ENCODE data around the gene SHROOM3. TPM values are rescaled to one million over a fixed set of nuclear protein-coding genes. Genes with fewer than 3 reads are reported as not detected.

Gene SHROOM3
- total and polyA plus RNA-seq, 8 donors = 13.5 to 96.9 (median 16.9) TPM

DNA sequence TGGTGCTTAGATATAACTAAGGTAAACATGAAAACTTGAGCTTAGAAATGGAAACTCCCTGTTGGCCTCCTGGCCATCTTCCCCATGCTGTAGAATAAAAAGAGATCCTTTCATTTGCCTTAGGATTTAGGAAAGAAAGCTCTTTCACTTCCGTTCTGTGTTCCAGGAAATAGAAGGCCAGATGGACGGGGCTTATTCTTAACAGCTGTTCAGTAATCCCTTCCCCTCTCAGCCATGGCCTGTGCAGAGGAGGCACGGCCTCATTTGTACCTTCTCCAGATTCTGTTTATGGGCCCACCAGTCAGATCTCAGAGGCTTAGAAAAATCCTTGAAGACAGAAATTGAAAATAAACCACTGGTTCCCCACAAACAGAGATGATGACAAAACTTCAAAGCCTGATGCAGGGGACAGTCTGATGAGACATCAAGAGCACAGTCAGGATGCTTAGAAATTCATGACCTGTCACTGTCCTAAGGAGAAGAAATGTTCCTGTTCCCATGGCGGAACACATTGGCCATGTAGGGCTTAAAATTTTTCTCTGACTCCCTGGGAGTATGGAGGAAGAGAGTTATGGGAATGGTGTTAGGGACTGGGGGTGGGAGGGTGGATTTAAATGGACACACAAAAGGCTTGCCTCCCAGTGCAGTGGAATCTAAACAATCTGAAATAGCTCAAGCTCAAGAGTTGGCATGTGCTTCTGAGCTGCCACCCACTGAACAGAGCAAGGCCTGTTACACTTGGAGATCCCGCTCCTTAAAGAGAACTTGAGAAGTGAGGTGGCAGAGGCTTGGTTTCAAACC, 274.1 kb downstream of the SHROOM3 start:
- intact Hi-C loops (cut with DNase I) = no loop called here
- no peak overlapping the region for H3K4me3 ChIP-seq
- peak overlapping the region; percentile 33 to 55 for H3K27ac ChIP-seq
- H3K27me3 ChIP-seq = no peaks in the 10 kb centered on the region
- TF ChIP-seq, protein P1, sequence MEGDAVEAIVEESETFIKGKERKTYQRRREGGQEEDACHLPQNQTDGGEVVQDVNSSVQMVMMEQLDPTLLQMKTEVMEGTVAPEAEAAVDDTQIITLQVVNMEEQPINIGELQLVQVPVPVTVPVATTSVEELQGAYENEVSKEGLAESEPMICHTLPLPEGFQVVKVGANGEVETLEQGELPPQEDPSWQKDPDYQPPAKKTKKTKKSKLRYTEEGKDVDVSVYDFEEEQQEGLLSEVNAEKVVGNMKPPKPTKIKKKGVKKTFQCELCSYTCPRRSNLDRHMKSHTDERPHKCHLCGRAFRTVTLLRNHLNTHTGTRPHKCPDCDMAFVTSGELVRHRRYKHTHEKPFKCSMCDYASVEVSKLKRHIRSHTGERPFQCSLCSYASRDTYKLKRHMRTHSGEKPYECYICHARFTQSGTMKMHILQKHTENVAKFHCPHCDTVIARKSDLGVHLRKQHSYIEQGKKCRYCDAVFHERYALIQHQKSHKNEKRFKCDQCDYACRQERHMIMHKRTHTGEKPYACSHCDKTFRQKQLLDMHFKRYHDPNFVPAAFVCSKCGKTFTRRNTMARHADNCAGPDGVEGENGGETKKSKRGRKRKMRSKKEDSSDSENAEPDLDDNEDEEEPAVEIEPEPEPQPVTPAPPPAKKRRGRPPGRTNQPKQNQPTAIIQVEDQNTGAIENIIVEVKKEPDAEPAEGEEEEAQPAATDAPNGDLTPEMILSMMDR (IDR thresholded peaks at IDR 0.05) = no peak
- peaks cover 13 to 25% of the 10 kb centered on the region in 2 donors for H3K4me1 ChIP-seq
- no peaks in the 10 kb centered on the region for H3K36me3 ChIP-seq
- ATAC-seq (peak; percentile 77), DNase-seq (peak in 1 of 4 donors; percentile 34)
- H3K9me3 ChIP-seq = no peaks in the 10 kb centered on the region

DNA sequence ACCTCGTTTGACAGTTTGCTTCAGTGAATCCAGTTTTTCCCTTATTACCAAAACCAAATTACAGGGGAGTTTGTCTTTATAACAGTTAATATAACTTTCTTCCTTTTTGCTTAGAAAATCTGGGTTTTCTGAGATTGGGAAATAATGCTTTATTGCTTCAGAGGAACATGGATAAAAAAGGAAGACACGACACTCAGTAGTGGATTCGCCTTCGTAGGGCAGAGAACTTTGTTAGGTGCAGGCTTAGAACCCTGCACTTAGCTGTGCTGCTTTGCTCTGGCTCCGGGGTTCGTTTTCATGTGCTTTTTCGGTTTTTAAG, 274.7 kb downstream of the SHROOM3 start:
- H3K36me3 ChIP-seq = no peaks in the 10 kb centered on the region
- TF ChIP-seq, protein P1 (IDR thresholded peaks at IDR 0.05) = no peak
- no peak for ATAC-seq
- no peaks in the 10 kb centered on the region for H3K27me3 ChIP-seq
- peak overlapping the region in 1 of 2 donors; percentile 55 for H3K27ac ChIP-seq
- DNase-seq = no peak
- H3K4me3 ChIP-seq = no peak overlapping the region
- intact Hi-C loops (cut with DNase I) = no loop called here
- no peaks in the 10 kb centered on the region for H3K9me3 ChIP-seq
- peaks cover 7 to 20% of the 10 kb centered on the region in 2 donors for H3K4me1 ChIP-seq

DNA sequence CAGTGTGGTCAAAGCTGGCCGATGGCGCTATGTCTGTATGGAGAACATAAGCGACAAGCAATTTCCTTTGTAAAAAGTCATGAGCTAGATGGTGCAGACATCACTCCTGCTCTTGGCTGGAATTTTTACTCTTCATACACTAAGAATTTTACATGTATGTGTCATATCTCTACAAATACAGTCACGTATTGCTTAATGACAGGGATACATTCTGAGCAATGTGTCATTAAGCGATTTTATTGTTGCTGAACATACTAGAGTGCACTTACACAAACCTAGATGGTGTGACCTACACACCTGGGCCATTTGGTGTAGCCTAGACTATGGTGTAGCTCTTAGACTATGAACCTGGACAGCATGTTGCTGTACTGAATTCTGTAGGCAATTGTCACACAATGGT, 277.5 kb downstream of the SHROOM3 start:
- H3K4me1 ChIP-seq = peaks cover 7 to 12% of the 10 kb centered on the region in 2 donors
- DNase-seq = no peak
- no peak overlapping the region for H3K4me3 ChIP-seq
- TF ChIP-seq, protein P1 (IDR thresholded peaks at IDR 0.05) = no peak
- no peak for ATAC-seq
- H3K27ac ChIP-seq = no peak overlapping the region
- no peaks in the 10 kb centered on the region for H3K9me3 ChIP-seq
- no peaks in the 10 kb centered on the region for H3K36me3 ChIP-seq
- intact Hi-C loops (cut with DNase I) = no loop called here
- H3K27me3 ChIP-seq = no peaks in the 10 kb centered on the region

DNA sequence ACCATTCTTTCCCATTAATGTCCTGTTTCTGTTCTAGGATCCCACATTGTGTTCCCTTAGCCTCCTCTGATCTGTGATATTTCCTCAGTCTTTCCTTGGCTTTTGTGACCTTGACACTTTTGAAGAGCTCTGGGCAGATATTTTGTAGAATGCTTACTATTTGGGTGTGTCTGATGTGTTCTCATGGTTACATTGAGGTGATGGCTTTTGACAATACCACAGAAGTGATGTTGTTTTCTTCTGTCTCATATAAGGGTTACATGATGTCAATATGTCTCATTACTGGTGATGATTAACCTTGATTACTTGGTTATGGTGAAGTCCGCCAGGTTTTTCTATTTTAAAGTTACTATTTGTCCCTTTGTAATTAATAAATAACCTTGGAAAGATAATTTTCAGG, 279.2 kb downstream of the SHROOM3 start:
- TF ChIP-seq, protein P1 (IDR thresholded peaks at IDR 0.05) = no peak
- Histone ChIP-seq H3K27me3 (no peaks in the 10 kb centered on the region), H3K4me1 (peaks cover 3 to 7% of the 10 kb centered on the region in 2 donors), H3K36me3 (no peaks in the 10 kb centered on the region), H3K9me3 (no peaks in the 10 kb centered on the region), H3K27ac (no peak overlapping the region), H3K4me3 (no peak overlapping the region)
- ATAC-seq = peak; percentile 26
- DNase-seq = no peak
- intact Hi-C loops (cut with DNase I) = no loop called here

DNA sequence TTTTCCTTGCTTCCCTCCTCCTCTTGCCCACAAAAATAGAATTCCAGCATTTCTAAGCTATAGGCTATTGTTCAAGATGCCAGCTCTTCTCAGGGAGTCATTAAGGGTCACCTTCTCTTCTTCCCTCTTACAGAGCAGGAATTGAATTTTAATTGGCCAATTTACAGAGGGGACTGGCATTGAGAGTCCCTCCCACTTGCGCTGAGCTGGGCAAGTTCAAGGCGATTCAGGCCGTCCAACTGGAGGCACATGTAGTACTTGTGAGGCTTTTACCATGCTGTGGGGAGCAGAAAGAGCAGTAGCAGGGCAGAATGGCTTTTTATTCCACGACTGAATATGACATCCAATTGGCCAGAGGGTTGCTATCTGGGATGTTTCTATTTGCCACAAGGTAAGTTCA, 281.0 kb downstream of the SHROOM3 start:
- TF ChIP-seq, protein P1 (IDR thresholded peaks at IDR 0.05) = no peak
- intact Hi-C loops (cut with DNase I) = no loop called here

More for the DNA sequence above, 281.0 kb downstream of the SHROOM3 start:
- no peaks in the 10 kb centered on the region for H3K9me3 ChIP-seq
- H3K4me1 ChIP-seq = peaks cover 0 to 3% of the 10 kb centered on the region in 2 donors
- DNase-seq (no peak), ATAC-seq (no peak)
- H3K27ac ChIP-seq = no peak overlapping the region
- no peaks in the 10 kb centered on the region for H3K36me3 ChIP-seq
- H3K27me3 ChIP-seq = no peaks in the 10 kb centered on the region
- H3K4me3 ChIP-seq = no peak overlapping the region

All from left lung (tissue), 10 donors.